A549 treated with dexamethasone at 1 μM for 4 hours (cell line): ENCODE data around the gene GOLGA7B. TPM values are rescaled to one million over a fixed set of nuclear protein-coding genes. Genes with fewer than 3 reads are reported as not detected.

Experiments used
- total RNA-seq: library from RNA; stranded (reverse); fragments of 200-300 nt; extraction: Qiagen RNA extraction; gene quantifications from 5 replicates; pipeline ENCODE4 v1.2.3, GENCODE V29; 2022

Gene GOLGA7B
- 3.1 to 4.2 TPM (median 3.8 TPM) in 5 replicates for total RNA-seq

GRCh38 chr10:97849687-97850402 is at the start of gene GOLGA7B:
Gene GOLGA7B, plus strand, starts transcription at chr10:97849843. Its CDS starts 461 bp downstream, at chr10:97850304.

Other genes starting within 250 kb of the GOLGA7B start
- 5.8 to 7.0 TPM (median 6.4 TPM) in 5 replicates for gene MORN4, start 216.3 kb upstream of the GOLGA7B start, total RNA-seq
- gene PI4K2A, start 209.2 kb upstream of the GOLGA7B start, total RNA-seq: 18.7 to 22.7 TPM (median 22.0 TPM) in 5 replicates
- gene AVPI1, start 162.6 kb upstream of the GOLGA7B start, total RNA-seq: 89.7 to 121 TPM (median 111 TPM) in 5 replicates
- gene MARVELD1, start 136.1 kb upstream of the GOLGA7B start, total RNA-seq: 43.9 to 56.2 TPM (median 51.1 TPM) in 5 replicates
- 17.5 to 22.0 TPM (median 20.7 TPM) in 5 replicates for gene ZFYVE27, start 112.7 kb upstream of the GOLGA7B start, total RNA-seq
- gene SFRP5, start 77.8 kb upstream of the GOLGA7B start, total RNA-seq: 2.1 to 3.4 TPM (median 3.3 TPM) in 5 replicates
- 1.1 to 1.7 TPM (median 1.5 TPM) in 5 replicates for gene CRTAC1, start 180.8 kb downstream of the GOLGA7B start, total RNA-seq